Measurements from ENCODE around the gene KCNH2. TPM values are rescaled to one million over a fixed set of nuclear protein-coding genes. Genes with fewer than 3 reads are reported as not detected.

Gene KCNH2
- total and polyA plus RNA-seq, 2 of the 8 experiments (the other 6 are each of a cell fraction or from before 2014, with no cell fraction given), result 8.0 to 15.0 TPM

GRCh38 chr7:150937848-150938561 lies 40.1 kb downstream of the KCNH2 start:
- Histone ChIP-seq H2AFZ (ENCODE audit: low read length) (no peak overlapping the region), H4K8ac (ENCODE audit: extremely low read depth, insufficient read depth, low read length) (no peak overlapping the region; the same call in 1 of the 2 replicates), H2AK5ac (ENCODE audit: low read depth, low read length) (no peak overlapping the region), H3K79me1 (ENCODE audit: low read depth, low read length) (no peaks in the 10 kb centered on the region), H2BK15ac (ENCODE audit: low read length) (no peak overlapping the region), H3K4me1 (replicated peaks in 1 of 4; ENCODE audit: control insufficient read depth in 3 of 4, insufficient read depth in 4 of 4, low read length in 3 of 4) (peaks cover 0 to 8% (median 5%) of the 10 kb centered on the region in 4 experiments; a peak in 5 of 7 replicates), H3K9me3 (ENCODE audit: insufficient read depth in 2 of 2, low read depth in 1 of 2, low read length in 1 of 2) (no peaks in the 10 kb centered on the region), H3K23me2 (ENCODE audit: low read depth, low read length) (no peaks in the 10 kb centered on the region), H3K27ac (ENCODE audit: low read depth, low read length) (no peak overlapping the region), H3K9ac (replicated peaks in 1 of 4; ENCODE audit: extremely low read depth in 1 of 4, low read depth in 3 of 4, low read length in 3 of 4) (no peak overlapping the region), H4K20me1 (replicated peaks in 1 of 2; ENCODE audit: control insufficient read depth in 1 of 2, insufficient read depth in 2 of 2, low read length in 2 of 2) (peaks cover 0 to 3% of the 10 kb centered on the region in 2 experiments), H2BK12ac (ENCODE audit: low read depth, low read length) (no peak overlapping the region), H3K18ac (ENCODE audit: extremely low read depth, low read length) (no peak overlapping the region), H4K5ac (ENCODE audit: insufficient read length, low read depth, low read length) (no peak overlapping the region), H2BK5ac (ENCODE audit: low read depth, low read length) (no peak overlapping the region), H3K79me2 (ENCODE audit: control insufficient read depth in 1 of 2, insufficient read depth in 2 of 2, low read length in 2 of 2) (no peaks in the 10 kb centered on the region), H2BK120ac (replicated peaks; ENCODE audit: low read depth, low read length) (no peak overlapping the region), H3K4me3 (ENCODE audit: extremely low read depth in 1 of 4, insufficient read depth in 2 of 4, low read depth in 3 of 4, low read length in 4 of 4) (no peak overlapping the region), H3K23ac (ENCODE audit: insufficient read length) (no peak overlapping the region), H3K4ac (replicated peaks; ENCODE audit: insufficient read length, low read depth, low read length) (no peak overlapping the region), H3K36me3 (ENCODE audit: control insufficient read depth in 2 of 4, insufficient read depth in 4 of 4, low read length in 3 of 4) (no peaks in the 10 kb centered on the region), H4K91ac (replicated peaks; ENCODE audit: insufficient read length, low read length) (no peak overlapping the region), H2BK20ac (ENCODE audit: low read length) (no peak overlapping the region), H3K14ac (ENCODE audit: insufficient read length) (no peak overlapping the region), H3K56ac (replicated peaks; ENCODE audit: insufficient read length, low read depth, low read length) (no peak overlapping the region), H3K4me2 (ENCODE audit: insufficient read depth in 1 of 2, low read depth in 2 of 2, low read length in 2 of 2) (no peak overlapping the region), H3K27me3 (replicated peaks in 1 of 4; ENCODE audit: control insufficient read depth in 3 of 4, extremely low read depth in 1 of 4, insufficient read depth in 3 of 4, low read length in 3 of 4) (peaks cover 0 to 2% (median 0%) of the 10 kb centered on the region in 4 experiments; a peak in 1 of 7 replicates)
- DNase-seq (ENCODE audit: low read depth in 1 of 2, low spot score in 2 of 2) (no peak), FAIRE-seq (no peak)
- ChIA-PET POLR2A (ENCODE audit: partially characterized antibody) (interaction anchor here (0.6 to 1.0 kb wide), 2 partner anchors 9 to 1620 kb away, joined by 3 read pairs; no protein-coding TSS in a partner anchor), CTCF (ENCODE audit: partially characterized antibody) (interaction anchor here (0.6 to 6.9 kb wide), 14 partner anchors 8 to 70 kb away, joined by 3 to 45 read pairs (median 5); no protein-coding TSS in a partner anchor)
- 85% methylated on average over 15 of the region's 15 CpGs; no CpG with 5 or more reads in 1 of the 2 experiments for WGBS, 2 experiments (ENCODE audit: extremely low coverage in 1 of 2, insufficient coverage in 1 of 2, insufficient read length in 1 of 2, insufficient replicate concordance in 2 of 2, low coverage in 1 of 2, low lambda C conversion rate in 2 of 2, missing lambda C conversion rate in 1 of 2)
- TF ChIP-seq GTF2F1 (IDR thresholded peaks at IDR 0.05; ENCODE audit: borderline replicate concordance, low read depth, low read length) (no peak), TEAD4 (IDR thresholded peaks at IDR 0.05; ENCODE audit: low read depth, low read length) (no peak), ZNF274 (IDR thresholded peaks at IDR 0.05; ENCODE audit: borderline replicate concordance, extremely low read depth, low read length) (no peak), KDM1A (IDR thresholded peaks at IDR 0.05; ENCODE audit: borderline replicate concordance, low read length) (no peak), TCF12 (IDR thresholded peaks at IDR 0.05; ENCODE audit: low read depth, low read length) (no peak)

All from H1 (cell line).